Measurements from ENCODE around the gene TTC9. TPM values are rescaled to one million over a fixed set of nuclear protein-coding genes. Genes with fewer than 3 reads are reported as not detected.
A peak's percentile ranks its signal among the peaks of the same experiment; 100 is the strongest.

TTC9 gene
- polyA plus RNA-seq, 1 donor = 1.9 TPM

DNA sequence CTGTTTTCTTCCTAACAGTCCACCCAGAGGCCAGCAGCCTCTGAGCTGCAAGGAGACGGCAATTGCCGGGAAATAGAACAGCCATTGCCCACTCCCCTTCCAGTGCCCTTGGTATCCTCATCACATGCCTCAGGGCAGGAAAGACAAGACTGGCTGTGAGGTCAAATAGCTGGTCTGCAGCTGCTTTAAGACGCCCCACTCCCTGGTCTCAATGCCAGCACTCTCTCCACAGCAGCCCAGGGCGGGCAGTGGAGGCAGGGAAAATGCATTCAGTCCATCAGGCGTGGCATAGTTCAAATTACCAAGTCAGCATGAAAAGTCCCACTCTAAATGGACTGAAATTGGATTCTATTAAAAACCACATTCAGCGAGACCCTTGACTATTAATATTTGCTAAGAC lies 35.6 kb downstream of the TTC9 start:
- no peaks in the 10 kb centered on the region for H3K9me3 ChIP-seq (ENCODE audit: control insufficient read depth, low read depth, low read length)
- no peak for DNase-seq
- no peaks in the 10 kb centered on the region for H3K36me3 ChIP-seq (ENCODE audit: control insufficient read depth, insufficient read depth, low read length)
- 100% methylated on average over 1 of the region's 6 CpGs for WGBS (ENCODE audit: insufficient coverage, low lambda C conversion rate)
- H3K27me3 ChIP-seq (ENCODE audit: control insufficient read depth, insufficient read depth, low read length) = no peaks in the 10 kb centered on the region
- H3K27ac ChIP-seq (ENCODE audit: low read length) = no peak overlapping the region
- H3K4me1 ChIP-seq (ENCODE audit: control insufficient read depth, insufficient read depth, low read length) = no peaks in the 10 kb centered on the region
- H3K4me3 ChIP-seq (ENCODE audit: low read length) = no peak overlapping the region

DNA sequence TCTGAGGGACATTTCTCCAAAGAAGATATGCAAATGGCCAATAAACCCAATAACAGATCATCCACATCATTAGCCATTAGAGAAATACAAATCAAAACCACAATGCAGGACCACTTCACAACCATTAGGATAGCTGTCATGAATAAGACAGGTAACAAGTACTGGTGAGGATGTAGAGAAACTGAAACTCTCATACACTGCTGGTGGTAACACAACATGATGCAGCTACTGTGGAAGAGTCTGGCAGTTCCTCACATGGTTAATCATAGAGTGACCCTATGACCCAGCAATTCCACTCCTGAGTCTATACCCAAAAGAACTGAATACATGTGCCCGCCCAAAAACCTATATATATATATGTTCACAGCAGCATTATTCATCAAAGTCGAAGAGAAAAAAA lies 39.0 kb downstream of the TTC9 start:
- Histone ChIP-seq H3K27me3 (ENCODE audit: control insufficient read depth, insufficient read depth, low read length) (no peaks in the 10 kb centered on the region), H3K27ac (ENCODE audit: low read length) (no peak overlapping the region), H3K4me3 (ENCODE audit: low read length) (no peak overlapping the region), H3K4me1 (ENCODE audit: control insufficient read depth, insufficient read depth, low read length) (no peaks in the 10 kb centered on the region), H3K9me3 (ENCODE audit: control insufficient read depth, low read depth, low read length) (no peaks in the 10 kb centered on the region), H3K36me3 (ENCODE audit: control insufficient read depth, insufficient read depth, low read length) (no peaks in the 10 kb centered on the region)
- DNase-seq = no peak
- 100% methylated on average over 1 of the region's 2 CpGs for WGBS (ENCODE audit: insufficient coverage, low lambda C conversion rate)

DNA sequence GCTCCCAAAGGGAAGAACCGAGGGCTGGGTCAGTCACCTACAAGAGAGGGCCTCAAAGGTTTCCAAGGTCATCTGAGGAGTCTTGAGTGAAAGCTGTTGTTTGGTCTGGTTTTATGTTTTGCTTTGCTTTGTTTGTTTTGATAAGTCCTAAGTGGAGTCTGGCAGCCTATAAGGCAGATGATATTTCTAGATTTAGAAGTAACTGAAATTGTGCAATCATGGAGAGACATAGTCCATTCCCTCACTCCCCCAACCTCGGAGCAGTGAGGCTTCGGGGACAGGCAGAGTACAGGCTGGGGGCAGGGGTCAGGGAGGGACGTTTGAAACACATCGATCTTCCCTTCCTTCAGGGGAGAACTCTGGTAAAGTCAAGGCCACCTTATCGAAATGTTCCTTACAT lies 42.3 kb downstream of the TTC9 start:
- DNase-seq = no peak
- 53% methylated on average over 3 of the region's 6 CpGs for WGBS (ENCODE audit: insufficient coverage, low lambda C conversion rate)
- no peaks in the 10 kb centered on the region for H3K27me3 ChIP-seq (ENCODE audit: control insufficient read depth, insufficient read depth, low read length)
- H3K27ac ChIP-seq (ENCODE audit: low read length) = no peak overlapping the region
- H3K36me3 ChIP-seq (ENCODE audit: control insufficient read depth, insufficient read depth, low read length) = no peaks in the 10 kb centered on the region
- no peaks in the 10 kb centered on the region for H3K9me3 ChIP-seq (ENCODE audit: control insufficient read depth, low read depth, low read length)
- H3K4me1 ChIP-seq (ENCODE audit: control insufficient read depth, insufficient read depth, low read length) = no peaks in the 10 kb centered on the region
- no peak overlapping the region for H3K4me3 ChIP-seq (ENCODE audit: low read length)

DNA sequence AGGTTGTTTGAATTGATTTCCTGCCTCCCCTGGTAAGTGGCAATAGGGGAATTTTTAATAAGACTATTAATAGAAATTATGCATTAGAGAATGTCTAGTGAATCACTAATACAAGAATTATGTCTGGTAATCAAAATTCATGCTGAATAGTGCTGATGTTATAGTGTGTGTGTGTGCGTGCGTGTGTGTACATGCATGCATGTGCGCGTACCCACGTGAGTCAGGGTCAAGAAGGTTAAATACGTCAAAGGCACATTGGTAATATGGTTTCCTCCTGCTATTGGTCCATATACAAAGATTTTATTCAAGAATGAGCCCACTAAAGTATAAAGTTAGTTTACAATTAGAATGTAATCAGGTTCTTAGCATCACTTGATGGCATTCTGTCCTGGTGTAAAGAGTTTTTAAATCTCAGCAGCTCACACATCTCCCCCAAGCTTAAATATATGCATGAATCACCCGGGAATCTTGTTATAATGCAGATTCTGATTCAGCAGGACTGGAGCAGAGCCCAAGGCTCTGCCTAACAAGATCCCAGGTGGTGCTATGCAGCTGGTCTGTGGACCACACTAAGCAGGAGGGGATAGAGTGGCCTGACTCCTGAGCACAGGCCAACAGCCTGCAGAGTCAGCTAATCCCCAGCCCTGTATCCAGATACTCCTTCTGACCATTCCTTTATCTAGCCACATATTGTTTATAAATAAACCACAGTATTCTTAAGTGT lies 43.9 kb downstream of the TTC9 start:
- H3K36me3 ChIP-seq (ENCODE audit: control insufficient read depth, insufficient read depth, low read length) = no peaks in the 10 kb centered on the region
- no peak overlapping the region for H3K4me3 ChIP-seq (ENCODE audit: low read length)
- H3K27me3 ChIP-seq (ENCODE audit: control insufficient read depth, insufficient read depth, low read length) = no peaks in the 10 kb centered on the region
- DNase-seq = no peak
- WGBS (ENCODE audit: insufficient coverage, low lambda C conversion rate) = no CpG with 5 or more reads among the region's 7 CpGs
- no peaks in the 10 kb centered on the region for H3K4me1 ChIP-seq (ENCODE audit: control insufficient read depth, insufficient read depth, low read length)
- no peak overlapping the region for H3K27ac ChIP-seq (ENCODE audit: low read length)
- H3K9me3 ChIP-seq (ENCODE audit: control insufficient read depth, low read depth, low read length) = no peaks in the 10 kb centered on the region

DNA sequence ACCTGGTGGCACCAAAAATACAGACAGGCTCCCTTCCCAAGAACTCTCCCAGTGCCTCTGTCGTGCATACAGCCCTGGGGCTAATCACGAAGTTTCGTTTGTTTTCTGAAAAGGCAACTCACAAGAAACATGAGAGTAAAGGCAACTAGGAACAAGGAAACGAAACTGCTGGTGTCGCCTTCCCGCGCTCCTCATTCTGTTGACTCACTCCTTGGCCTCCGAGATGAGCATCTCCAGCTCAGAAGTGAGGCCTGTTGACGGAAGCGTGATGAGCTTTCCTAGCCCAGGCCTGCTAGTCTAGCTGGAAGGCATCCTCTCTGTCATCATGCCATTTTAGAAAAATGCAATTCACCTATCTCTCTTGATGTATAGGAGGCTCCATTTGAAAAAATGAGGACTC lies 50.5 kb downstream of the TTC9 start:
- DNase-seq = no peak
- Histone ChIP-seq H3K4me3 (ENCODE audit: low read length) (no peak overlapping the region), H3K36me3 (ENCODE audit: control insufficient read depth, insufficient read depth, low read length) (no peaks in the 10 kb centered on the region), H3K27ac (ENCODE audit: low read length) (no peak overlapping the region), H3K4me1 (ENCODE audit: control insufficient read depth, insufficient read depth, low read length) (no peaks in the 10 kb centered on the region), H3K9me3 (ENCODE audit: control insufficient read depth, low read depth, low read length) (no peaks in the 10 kb centered on the region), H3K27me3 (ENCODE audit: control insufficient read depth, insufficient read depth, low read length) (no peaks in the 10 kb centered on the region)
- WGBS (ENCODE audit: insufficient coverage, low lambda C conversion rate) = 96% methylated on average over 4 of the region's 10 CpGs

DNA sequence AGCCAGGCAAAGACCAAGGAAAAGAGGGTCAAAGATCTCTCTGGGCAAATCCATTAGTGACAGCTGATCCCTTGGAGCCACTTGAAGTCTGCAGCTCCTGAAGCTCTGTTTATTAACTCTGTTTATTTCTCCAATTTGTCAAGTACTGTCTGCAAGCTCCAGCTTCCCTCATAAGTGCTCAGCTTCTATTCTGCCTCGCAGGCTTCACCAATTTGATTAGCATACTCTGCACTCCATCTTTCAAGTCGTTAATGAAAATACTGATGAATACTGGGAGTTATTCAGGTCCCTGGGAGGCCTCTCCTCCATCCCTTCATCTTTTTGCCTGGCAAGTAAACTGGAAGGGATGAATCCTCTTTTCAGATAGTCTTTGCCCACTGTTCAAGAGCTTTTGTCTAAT lies 54.3 kb downstream of the TTC9 start:
- Histone ChIP-seq H3K27ac (ENCODE audit: low read length) (no peak overlapping the region), H3K4me1 (ENCODE audit: control insufficient read depth, insufficient read depth, low read length) (no peaks in the 10 kb centered on the region), H3K4me3 (ENCODE audit: low read length) (no peak overlapping the region), H3K9me3 (ENCODE audit: control insufficient read depth, low read depth, low read length) (no peaks in the 10 kb centered on the region), H3K36me3 (ENCODE audit: control insufficient read depth, insufficient read depth, low read length) (no peaks in the 10 kb centered on the region), H3K27me3 (ENCODE audit: control insufficient read depth, insufficient read depth, low read length) (no peaks in the 10 kb centered on the region)
- WGBS (ENCODE audit: insufficient coverage, low lambda C conversion rate) = 64% methylated on average over 2 of the region's 2 CpGs
- DNase-seq = no peak

DNA sequence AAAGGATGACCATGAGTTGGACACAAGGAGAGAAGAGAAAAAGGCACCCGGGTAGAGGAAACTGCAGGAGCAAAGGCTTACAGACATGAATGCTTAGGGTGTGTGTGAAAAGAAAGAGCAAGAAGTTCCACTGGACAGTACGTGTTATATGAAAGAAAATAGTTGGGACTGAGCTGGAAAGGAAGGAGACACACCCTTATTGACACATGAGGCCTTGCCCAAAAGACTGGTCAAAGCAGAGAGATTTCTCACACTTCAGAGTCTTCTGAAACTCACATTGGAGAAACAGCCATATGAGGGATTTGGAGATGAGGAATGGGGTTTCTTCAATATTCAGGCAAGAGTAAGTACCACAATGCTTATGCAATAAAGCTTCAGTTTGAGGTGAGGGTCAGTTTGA lies 56.0 kb downstream of the TTC9 start:
- Histone ChIP-seq H3K36me3 (ENCODE audit: control insufficient read depth, insufficient read depth, low read length) (no peaks in the 10 kb centered on the region), H3K27ac (ENCODE audit: low read length) (no peak overlapping the region), H3K9me3 (ENCODE audit: control insufficient read depth, low read depth, low read length) (no peaks in the 10 kb centered on the region), H3K27me3 (ENCODE audit: control insufficient read depth, insufficient read depth, low read length) (no peaks in the 10 kb centered on the region), H3K4me1 (ENCODE audit: control insufficient read depth, insufficient read depth, low read length) (no peaks in the 10 kb centered on the region), H3K4me3 (ENCODE audit: low read length) (no peak overlapping the region)
- 82% methylated on average over 2 of the region's 2 CpGs for WGBS (ENCODE audit: insufficient coverage, low lambda C conversion rate)
- DNase-seq = no peak

DNA sequence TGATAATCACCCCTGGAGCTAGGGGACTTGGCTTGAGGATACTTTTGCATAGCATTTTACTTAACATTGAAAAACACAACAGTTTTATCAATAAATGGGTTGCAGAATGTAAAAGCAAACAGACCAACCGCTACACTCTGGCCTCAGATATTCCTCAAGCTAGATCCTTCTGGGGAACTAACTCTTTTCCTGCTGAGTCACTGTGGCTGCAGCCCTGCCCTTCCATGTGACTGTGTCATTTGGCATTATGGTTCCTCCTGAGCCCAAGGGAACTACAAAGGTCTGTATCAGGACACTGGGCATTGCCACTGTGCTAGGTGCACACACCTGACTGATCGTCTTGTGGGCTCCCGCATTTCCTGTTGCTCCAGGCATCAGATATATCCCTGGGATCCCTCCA lies 56.6 kb downstream of the TTC9 start:
- no peaks in the 10 kb centered on the region for H3K9me3 ChIP-seq (ENCODE audit: control insufficient read depth, low read depth, low read length)
- WGBS (ENCODE audit: insufficient coverage, low lambda C conversion rate) = no CpG with 5 or more reads among the region's 3 CpGs
- no peaks in the 10 kb centered on the region for H3K4me1 ChIP-seq (ENCODE audit: control insufficient read depth, insufficient read depth, low read length)
- no peak overlapping the region for H3K27ac ChIP-seq (ENCODE audit: low read length)
- no peaks in the 10 kb centered on the region for H3K36me3 ChIP-seq (ENCODE audit: control insufficient read depth, insufficient read depth, low read length)
- H3K4me3 ChIP-seq (ENCODE audit: low read length) = no peak overlapping the region
- DNase-seq = peak in 1 of 2 donors; percentile 37
- no peaks in the 10 kb centered on the region for H3K27me3 ChIP-seq (ENCODE audit: control insufficient read depth, insufficient read depth, low read length)

DNA sequence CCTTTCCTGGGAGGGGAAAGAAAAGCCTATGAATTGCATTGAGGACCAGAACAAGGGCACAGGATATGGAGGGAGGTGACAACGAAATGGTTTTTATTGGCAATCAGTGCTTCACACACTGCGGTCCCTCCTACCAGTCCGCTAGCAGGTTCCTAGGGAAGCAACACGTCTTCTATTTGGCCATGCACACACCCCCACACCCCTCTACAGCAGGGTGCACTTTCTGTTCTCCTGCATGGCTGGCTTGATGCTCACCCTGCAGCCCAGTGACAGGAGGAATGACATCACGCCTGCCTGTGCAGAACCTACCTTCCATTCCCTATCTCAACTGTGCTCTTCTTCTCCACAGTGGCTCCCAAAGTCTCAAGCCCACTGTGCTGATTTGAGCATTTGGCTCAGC lies 57.9 kb downstream of the TTC9 start:
- no peaks in the 10 kb centered on the region for H3K27me3 ChIP-seq (ENCODE audit: control insufficient read depth, insufficient read depth, low read length)
- no peak for DNase-seq
- H3K36me3 ChIP-seq (ENCODE audit: control insufficient read depth, insufficient read depth, low read length) = no peaks in the 10 kb centered on the region
- H3K4me3 ChIP-seq (ENCODE audit: low read length) = no peak overlapping the region
- no peaks in the 10 kb centered on the region for H3K9me3 ChIP-seq (ENCODE audit: control insufficient read depth, low read depth, low read length)
- H3K27ac ChIP-seq (ENCODE audit: low read length) = no peak overlapping the region
- H3K4me1 ChIP-seq (ENCODE audit: control insufficient read depth, insufficient read depth, low read length) = no peaks in the 10 kb centered on the region
- WGBS (ENCODE audit: insufficient coverage, low lambda C conversion rate) = 50% methylated on average over 1 of the region's 5 CpGs

DNA sequence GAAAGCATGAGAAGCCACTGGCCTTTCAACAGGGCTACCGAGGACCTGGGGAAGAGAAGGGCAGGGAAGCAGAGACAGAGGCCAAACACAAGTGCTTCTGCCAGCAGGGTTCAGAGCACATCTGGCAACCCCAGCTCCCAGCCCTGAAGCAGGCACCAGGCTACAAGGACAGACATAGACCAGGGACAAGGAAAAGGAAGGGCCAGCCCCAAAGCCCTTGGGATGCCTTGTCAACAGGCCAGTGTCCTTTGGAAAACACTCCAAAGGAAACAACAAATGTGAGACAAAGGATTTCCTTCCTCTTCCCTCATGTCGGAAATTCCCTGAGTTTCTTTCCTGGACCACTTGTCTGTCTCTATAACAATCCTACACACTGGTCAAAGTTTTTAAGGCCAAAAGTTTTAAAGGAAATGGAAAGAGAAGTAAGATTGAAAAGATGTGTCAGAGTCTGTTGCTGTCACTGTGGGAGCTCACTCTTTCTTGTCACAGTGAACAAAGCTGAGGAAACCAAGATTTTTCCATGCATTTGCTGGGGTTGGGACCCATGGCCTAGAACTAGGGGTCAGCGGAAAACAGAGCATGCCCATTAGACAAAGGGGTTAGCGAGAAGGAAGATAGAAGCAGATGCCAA lies 59.4 kb downstream of the TTC9 start:
- H3K27me3 ChIP-seq (ENCODE audit: control insufficient read depth, insufficient read depth, low read length) = peaks cover 3% of the 10 kb centered on the region
- no peak overlapping the region for H3K27ac ChIP-seq (ENCODE audit: low read length)
- no peak overlapping the region for H3K4me3 ChIP-seq (ENCODE audit: low read length)
- H3K4me1 ChIP-seq (ENCODE audit: control insufficient read depth, insufficient read depth, low read length) = no peaks in the 10 kb centered on the region
- H3K36me3 ChIP-seq (ENCODE audit: control insufficient read depth, insufficient read depth, low read length) = no peaks in the 10 kb centered on the region
- 86% methylated on average over 1 of the region's 4 CpGs for WGBS (ENCODE audit: insufficient coverage, low lambda C conversion rate)
- H3K9me3 ChIP-seq (ENCODE audit: control insufficient read depth, low read depth, low read length) = no peaks in the 10 kb centered on the region
- DNase-seq = no peak

DNA sequence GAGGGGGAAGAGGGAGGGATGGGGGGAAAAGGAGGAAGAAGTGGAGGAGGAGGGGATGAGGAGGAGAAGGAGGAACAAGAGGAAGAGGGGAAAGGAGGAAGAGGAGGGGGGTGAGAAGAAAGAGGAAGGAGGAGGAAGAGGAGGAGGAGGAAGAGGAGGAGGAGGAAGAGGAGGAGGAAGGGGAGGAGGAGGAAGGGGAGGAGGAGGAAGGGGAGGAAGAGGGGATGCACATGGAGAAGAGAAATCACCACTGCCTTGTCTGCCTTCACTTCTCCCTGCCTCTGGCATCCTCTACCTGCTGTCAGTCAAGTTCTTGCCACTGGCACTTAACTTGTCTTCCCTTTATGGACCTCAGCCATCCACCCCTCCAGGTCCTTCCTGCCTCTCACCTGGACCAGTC lies 59.9 kb downstream of the TTC9 start:
- DNase-seq = no peak
- no peaks in the 10 kb centered on the region for H3K4me1 ChIP-seq (ENCODE audit: control insufficient read depth, insufficient read depth, low read length)

More for the DNA sequence above, 59.9 kb downstream of the TTC9 start:
- Histone ChIP-seq H3K9me3 (ENCODE audit: control insufficient read depth, low read depth, low read length) (no peaks in the 10 kb centered on the region), H3K27me3 (ENCODE audit: control insufficient read depth, insufficient read depth, low read length) (peaks cover 3% of the 10 kb centered on the region), H3K27ac (ENCODE audit: low read length) (no peak overlapping the region), H3K36me3 (ENCODE audit: control insufficient read depth, insufficient read depth, low read length) (no peaks in the 10 kb centered on the region), H3K4me3 (ENCODE audit: low read length) (no peak overlapping the region)

Data from large intestine (tissue), 3 donors.